ENCODE data around the gene PSTPIP2. TPM values are rescaled to one million over a fixed set of nuclear protein-coding genes. Genes with fewer than 3 reads are reported as not detected.

Gene PSTPIP2
- total RNA-seq, 2 experiments from 2014 or later = 12.6 to 12.9 TPM

DNA sequence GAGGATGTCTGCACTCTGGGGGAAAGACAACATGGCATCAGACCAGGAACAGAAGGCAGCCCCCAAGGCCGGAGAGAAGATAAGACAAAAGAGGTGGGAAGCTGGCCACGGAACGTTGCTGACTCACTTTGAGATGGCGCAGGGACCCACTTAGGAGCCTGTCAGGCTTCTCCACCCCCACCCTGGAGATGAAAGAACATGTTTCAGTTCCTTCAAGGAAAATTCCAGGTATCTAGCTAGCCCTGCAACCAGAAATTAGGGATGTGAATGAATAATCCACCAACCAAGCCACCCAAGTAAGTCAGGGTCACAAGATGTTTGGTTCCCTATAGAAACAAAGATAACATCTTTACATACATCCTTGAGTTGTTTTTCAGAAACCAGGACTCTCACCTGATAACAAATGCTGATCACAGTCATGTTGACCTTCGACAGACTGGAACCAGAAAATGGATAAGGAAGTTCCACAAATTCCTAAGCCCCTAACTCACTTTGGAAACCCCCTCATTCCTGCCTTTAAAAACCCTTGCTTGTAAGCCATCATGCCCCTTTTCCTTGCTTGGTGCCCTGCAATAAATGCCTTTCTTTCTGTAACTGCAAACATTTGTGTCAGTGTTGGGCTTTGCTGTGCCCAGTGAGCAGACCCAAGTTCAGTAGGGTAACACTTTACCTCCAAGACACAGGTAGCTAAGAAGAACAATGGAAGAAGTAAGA is 31.9 kb downstream of the PSTPIP2 start:
- Mint-ChIP-seq H3K9me3 (peaks cover 2% of the 10 kb centered on the region), H3K4me1 (peaks cover 37% of the 10 kb centered on the region), H3K27ac (no peak overlapping the region), H3K27me3 (peaks cover 2% of the 10 kb centered on the region), H3K4me3 (peak overlapping the region; percentile 18), H3K36me3 (peaks cover 15% of the 10 kb centered on the region)
- no peak for DNase-seq
- POLR2A ChIA-PET = no interaction called here
- no peak for ATAC-seq (ENCODE audit: low read depth)

DNA sequence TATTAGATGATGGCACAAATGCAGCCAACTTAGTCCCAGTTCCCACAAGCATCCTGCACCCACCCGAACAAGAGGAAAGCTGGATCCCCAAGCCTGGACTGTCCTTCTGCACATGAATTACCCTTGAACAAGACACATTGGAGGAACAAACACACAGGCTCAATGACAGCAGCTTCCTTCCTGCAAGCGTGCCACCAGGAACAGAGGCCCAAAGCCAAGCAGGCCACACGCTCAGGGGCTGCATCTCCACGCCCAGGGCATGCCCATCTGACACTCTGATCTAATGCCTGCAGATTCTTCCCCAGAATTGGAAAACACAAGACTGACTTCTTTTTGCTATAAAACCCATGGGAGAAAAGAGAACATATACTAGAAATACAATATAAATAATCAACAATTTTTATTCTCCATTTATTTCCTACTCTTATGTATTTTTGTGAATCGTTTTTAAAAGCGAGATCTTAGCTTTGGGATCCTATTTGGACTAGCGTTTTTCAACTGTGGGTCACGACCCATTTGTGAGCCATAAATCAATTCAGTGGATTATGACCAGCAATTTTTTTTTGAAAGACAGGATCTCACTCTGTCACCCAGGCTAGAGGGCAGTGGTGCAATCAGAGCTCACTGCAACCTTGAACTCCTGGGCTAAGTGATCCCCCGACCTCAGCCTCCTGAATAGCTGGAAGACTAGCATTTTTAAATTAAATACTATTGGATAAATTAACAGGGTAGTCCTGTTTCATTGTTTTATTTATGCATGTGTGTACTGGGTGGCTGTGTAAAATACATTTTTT is 34.4 kb downstream of the PSTPIP2 start:
- Mint-ChIP-seq H3K9me3 (no peaks in the 10 kb centered on the region), H3K4me1 (peaks cover 28% of the 10 kb centered on the region), H3K27me3 (peaks cover 2% of the 10 kb centered on the region), H3K4me3 (no peak overlapping the region), H3K36me3 (peaks cover 13% of the 10 kb centered on the region), H3K27ac (no peak overlapping the region)
- DNase-seq (no peak), ATAC-seq (ENCODE audit: low read depth) (no peak)
- POLR2A ChIA-PET = no interaction called here

DNA sequence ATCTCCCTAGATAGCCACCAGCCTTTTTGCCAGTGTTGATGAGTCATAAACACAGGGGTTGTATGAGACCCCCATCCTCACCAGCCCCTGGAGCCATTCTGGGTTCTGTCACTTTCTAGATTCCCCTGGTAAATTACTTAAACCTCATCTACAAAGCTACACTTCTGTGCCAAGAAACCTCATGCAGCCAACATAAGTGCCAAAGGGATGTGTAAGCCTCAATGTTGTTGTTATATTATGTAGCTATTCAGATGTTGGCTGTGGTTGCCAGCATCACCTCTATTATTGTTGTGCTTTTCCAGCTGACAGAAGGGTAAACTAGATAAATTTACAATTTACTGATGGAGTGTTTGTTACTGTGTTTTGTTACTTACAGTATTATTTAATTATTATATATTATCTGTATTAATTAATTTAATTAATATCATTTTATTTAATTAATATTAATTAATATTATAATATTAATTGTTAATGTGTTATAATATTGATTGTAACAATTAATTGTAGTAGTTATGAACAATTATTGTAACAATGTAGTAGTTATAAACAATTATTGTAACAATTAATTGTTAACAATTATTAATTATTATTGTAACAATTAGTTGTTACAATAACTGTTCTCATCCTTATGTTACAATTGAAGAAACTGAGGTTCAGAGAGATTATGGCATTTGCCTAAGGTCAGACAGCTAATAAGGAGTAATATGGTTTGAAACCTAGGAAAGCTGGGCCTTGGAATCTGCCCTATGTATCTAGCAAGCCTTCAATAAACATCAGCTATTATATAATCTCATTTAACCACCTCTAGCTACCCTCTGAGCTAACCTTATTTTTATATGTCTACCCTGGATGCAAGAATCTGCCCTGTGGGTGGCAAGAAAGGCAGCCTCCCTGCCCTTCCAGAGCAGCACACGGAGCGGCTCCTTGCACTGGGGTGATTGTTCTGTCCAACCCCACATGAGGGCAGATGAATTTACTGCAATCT is 36.1 kb downstream of the PSTPIP2 start:
- H3K27ac Mint-ChIP-seq = no peak overlapping the region
- DNase-seq = no peak
- POLR2A ChIA-PET = no interaction called here
- H3K4me3 Mint-ChIP-seq = no peak overlapping the region
- no peak for ATAC-seq (ENCODE audit: low read depth)
- H3K9me3 Mint-ChIP-seq = no peaks in the 10 kb centered on the region
- H3K27me3 Mint-ChIP-seq = peaks cover 2% of the 10 kb centered on the region
- H3K4me1 Mint-ChIP-seq = peaks cover 16% of the 10 kb centered on the region
- H3K36me3 Mint-ChIP-seq = peaks cover 15% of the 10 kb centered on the region

DNA sequence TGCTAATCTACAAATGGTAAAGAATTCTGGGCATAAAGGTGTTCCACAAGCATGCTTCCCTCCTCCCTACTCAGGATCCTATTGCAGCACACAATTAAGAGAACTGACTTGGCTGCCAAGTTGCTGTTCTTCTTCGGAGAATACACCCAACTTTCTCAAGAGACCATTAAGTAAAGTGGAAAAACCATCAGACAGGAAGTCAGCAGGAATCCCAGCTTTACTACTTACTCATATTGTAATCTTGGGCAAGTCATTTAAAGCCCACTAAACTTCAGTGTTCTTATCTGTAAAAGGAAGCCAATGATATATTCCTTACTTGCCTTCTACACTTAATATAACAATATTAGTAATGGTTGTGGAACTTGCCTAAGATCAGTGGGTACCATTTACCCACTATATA is 37.8 kb downstream of the PSTPIP2 start:
- ATAC-seq (ENCODE audit: low read depth) (no peak), DNase-seq (no peak)
- no peak overlapping the region for H3K4me3 Mint-ChIP-seq
- peaks cover under 1% of the 10 kb centered on the region for H3K27me3 Mint-ChIP-seq
- peaks cover 5% of the 10 kb centered on the region for H3K36me3 Mint-ChIP-seq
- POLR2A ChIA-PET = no interaction called here
- peaks cover 3% of the 10 kb centered on the region for H3K4me1 Mint-ChIP-seq
- H3K9me3 Mint-ChIP-seq = no peaks in the 10 kb centered on the region
- H3K27ac Mint-ChIP-seq = no peak overlapping the region

DNA sequence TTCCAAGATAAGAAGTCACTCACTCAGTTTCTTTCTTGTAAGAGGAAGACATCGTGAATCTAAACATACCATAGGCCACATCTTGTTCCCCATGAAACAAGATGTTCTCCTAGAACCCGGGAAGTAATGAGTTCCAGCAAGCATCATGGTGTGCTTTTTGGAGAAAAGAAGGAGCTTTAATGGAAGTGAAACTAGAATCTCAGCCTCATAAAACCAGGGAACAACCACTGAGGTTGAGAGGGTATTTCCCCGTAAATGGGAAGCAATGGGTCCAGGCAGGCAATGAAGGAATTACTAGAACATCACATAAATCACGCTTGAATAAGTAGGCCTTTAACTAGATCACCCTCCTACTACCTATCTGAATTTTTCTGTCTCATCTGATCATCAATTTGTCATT is 40.3 kb downstream of the PSTPIP2 start:
- ATAC-seq (ENCODE audit: low read depth) (no peak), DNase-seq (no peak)
- no peaks in the 10 kb centered on the region for H3K9me3 Mint-ChIP-seq
- POLR2A ChIA-PET = no interaction called here
- no peak overlapping the region for H3K27ac Mint-ChIP-seq
- H3K27me3 Mint-ChIP-seq = peaks cover 13% of the 10 kb centered on the region
- no peak overlapping the region for H3K4me3 Mint-ChIP-seq
- H3K36me3 Mint-ChIP-seq = peaks cover 10% of the 10 kb centered on the region
- peaks cover 9% of the 10 kb centered on the region for H3K4me1 Mint-ChIP-seq

DNA sequence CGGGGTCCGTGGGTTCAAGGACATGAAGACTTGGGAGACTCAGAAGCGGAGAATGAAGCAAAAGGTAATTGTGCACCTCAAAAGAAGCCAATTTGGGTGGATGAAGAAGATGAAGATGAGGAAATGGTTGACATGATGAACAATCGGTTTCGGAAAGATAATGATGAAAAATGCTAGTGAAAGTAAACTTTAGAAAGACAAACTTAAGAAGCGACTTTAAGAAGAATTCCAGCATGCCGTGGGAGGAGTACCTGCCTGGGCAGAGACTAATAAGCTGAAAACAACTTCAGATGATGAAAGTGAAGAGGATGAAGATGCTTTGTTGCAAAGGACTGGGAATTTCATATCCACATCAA is 43.5 kb downstream of the PSTPIP2 start:
- Mint-ChIP-seq H3K9me3 (no peaks in the 10 kb centered on the region), H3K4me1 (peaks cover 9% of the 10 kb centered on the region), H3K36me3 (peaks cover 8% of the 10 kb centered on the region), H3K27ac (peak overlapping the region; percentile 76), H3K4me3 (peak overlapping the region; percentile 90), H3K27me3 (peaks cover 15% of the 10 kb centered on the region)
- ATAC-seq (ENCODE audit: low read depth) (no peak), DNase-seq (no peak)
- POLR2A ChIA-PET = no interaction called here

DNA sequence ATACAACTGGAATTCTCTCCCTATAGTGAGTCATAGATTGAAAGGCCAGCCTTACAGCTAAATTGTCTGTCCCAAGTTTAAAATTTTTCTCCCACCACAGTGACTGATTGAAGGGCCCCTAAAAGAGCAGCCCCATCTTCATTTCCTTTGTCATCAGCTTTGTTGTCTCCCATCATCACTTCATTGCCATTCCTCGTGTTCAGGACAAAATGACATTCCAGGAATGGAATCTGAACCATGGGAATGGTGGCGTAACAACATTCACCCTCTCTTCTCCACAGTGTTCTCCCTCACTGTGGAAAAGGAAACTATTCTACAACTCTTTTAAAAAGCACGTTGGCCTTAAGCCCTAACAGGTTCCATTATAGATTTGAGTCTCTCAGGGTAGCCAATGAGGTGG is 52.1 kb downstream of the PSTPIP2 start:
- H3K27me3 Mint-ChIP-seq = peaks cover 2% of the 10 kb centered on the region
- peaks cover 2% of the 10 kb centered on the region for H3K4me1 Mint-ChIP-seq
- no peak overlapping the region for H3K27ac Mint-ChIP-seq
- DNase-seq (no peak), ATAC-seq (ENCODE audit: low read depth) (no peak)
- no peak overlapping the region for H3K4me3 Mint-ChIP-seq
- H3K36me3 Mint-ChIP-seq = peaks cover 13% of the 10 kb centered on the region
- POLR2A ChIA-PET = no interaction called here
- H3K9me3 Mint-ChIP-seq = peaks cover 2% of the 10 kb centered on the region

DNA sequence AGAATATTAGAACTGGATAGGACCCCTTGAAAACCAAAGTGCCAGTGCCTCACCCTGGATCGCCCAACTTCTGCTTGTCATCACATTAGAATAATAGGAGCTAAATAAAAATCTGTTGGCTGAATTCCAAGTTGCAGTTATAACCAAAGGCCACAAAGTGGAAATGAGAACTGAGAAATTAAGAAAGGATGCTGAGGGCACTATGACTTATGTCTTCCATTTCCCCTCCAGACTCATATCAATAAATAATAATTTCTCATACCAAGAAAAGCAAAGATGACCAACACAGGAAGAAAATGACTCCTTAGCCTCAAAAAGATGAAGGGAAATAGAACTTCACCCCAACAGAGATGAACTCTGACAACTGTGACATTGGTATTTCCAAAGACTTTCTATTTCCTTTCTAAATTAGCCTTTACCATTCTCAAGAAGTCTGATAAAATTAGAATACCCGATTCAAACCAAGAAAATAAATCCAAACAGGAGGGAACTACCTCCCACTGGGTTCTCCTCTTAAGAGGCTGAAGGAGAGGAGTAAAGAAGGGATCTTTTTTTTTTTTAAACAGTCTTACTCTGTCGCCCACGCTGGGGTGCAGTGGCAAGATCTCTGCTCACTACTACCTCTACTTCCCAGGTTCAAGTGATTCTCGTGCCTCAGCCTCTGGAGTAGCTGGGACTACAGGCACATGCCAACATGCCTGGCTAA is 58.4 kb downstream of the PSTPIP2 start:
- peaks cover 5% of the 10 kb centered on the region for H3K4me1 Mint-ChIP-seq
- POLR2A ChIA-PET = interaction anchor here (0.6 kb wide), 1 partner anchor 62 kb away, joined by 4 read pairs; no protein-coding TSS in a partner anchor
- DNase-seq (no peak), ATAC-seq (ENCODE audit: low read depth) (no peak)
- H3K27me3 Mint-ChIP-seq = no peaks in the 10 kb centered on the region
- no peaks in the 10 kb centered on the region for H3K9me3 Mint-ChIP-seq
- H3K4me3 Mint-ChIP-seq = no peak overlapping the region
- peaks cover 11% of the 10 kb centered on the region for H3K36me3 Mint-ChIP-seq
- no peak overlapping the region for H3K27ac Mint-ChIP-seq

DNA sequence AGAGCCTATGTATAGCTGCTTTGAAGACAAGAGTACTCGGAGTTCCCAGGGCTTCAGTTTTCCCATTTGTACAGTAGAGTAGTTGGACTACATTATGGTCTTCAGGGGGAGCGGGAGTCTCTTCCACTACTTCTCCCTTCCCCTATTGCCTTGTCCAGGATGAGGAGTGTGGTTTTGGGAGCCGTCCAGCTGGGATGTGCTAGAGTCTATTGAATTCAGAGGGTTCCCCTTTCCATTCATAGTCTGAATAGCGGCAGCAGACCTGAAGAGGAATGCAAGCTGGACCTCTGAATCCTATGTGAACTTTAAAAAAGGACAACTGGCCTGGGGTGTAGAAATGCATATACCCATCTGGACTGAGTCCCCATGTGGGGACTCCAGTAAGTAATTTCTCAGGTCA is 61.4 kb downstream of the PSTPIP2 start:
- H3K4me1 Mint-ChIP-seq = peaks cover 5% of the 10 kb centered on the region
- no peaks in the 10 kb centered on the region for H3K27me3 Mint-ChIP-seq
- no peak for ATAC-seq (ENCODE audit: low read depth)
- POLR2A ChIA-PET = no interaction called here
- no peak overlapping the region for H3K27ac Mint-ChIP-seq
- H3K4me3 Mint-ChIP-seq = no peak overlapping the region
- DNase-seq = no peak
- H3K36me3 Mint-ChIP-seq = peaks cover 8% of the 10 kb centered on the region
- no peaks in the 10 kb centered on the region for H3K9me3 Mint-ChIP-seq

DNA sequence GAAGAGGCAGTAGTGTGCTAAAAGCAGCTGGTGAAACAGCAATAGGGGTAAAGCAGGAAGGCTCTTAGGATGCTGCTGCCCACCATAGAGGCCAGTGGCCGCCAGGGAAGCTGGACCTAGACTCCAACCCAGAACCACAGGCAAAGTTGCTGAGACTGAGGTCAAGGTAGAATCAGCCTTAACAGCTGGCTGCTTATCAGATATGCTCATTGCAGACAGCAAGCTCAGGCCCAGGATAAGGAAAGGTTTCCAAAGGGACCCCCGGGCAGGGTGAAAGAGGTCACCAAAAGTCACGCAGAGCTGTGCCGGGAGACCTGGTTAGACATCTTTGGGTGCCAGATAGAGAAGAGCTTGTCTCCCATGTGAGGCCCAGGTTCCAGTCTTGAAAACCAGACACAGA is 62.0 kb downstream of the PSTPIP2 start:
- H3K4me3 Mint-ChIP-seq = no peak overlapping the region
- H3K9me3 Mint-ChIP-seq = no peaks in the 10 kb centered on the region
- H3K4me1 Mint-ChIP-seq = peaks cover 5% of the 10 kb centered on the region
- H3K36me3 Mint-ChIP-seq = peaks cover 6% of the 10 kb centered on the region
- POLR2A ChIA-PET = no interaction called here
- H3K27me3 Mint-ChIP-seq = no peaks in the 10 kb centered on the region
- ATAC-seq (ENCODE audit: low read depth) (no peak), DNase-seq (no peak)
- no peak overlapping the region for H3K27ac Mint-ChIP-seq

DNA sequence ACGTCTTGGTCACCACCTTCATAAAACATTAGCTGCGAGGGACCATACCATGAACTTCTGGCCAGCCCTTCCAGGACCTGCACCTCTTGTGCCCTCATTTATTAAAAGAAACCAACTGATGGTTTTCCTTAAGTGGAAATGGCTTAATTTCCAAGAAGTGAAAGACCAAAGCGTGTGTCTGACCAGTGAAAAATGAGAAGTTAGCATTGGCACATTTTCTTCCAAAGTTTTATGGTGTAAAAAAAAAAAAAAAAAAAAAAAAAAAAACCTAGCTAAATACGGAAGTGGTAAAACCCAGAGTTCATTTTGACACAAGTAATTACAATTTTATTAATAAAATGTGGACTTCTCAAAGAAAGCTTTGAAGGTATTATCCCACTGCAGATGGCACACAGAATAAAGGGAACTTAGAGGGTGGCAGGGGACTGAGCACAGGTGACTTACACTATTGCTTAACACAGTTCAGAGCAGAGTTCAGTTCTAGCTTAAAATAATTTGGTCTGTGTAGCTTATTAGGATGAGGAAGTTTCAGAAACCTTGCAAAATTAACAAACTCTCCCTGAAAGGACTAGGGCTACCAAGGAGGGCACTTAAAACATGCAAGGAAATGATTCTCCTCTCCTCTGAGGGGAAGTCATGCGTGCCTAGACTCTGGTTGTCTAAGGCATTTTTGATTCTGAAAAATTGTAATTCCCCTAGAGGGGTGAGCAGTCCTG is 62.8 kb downstream of the PSTPIP2 start:
- no peak for DNase-seq
- no peak overlapping the region for H3K4me3 Mint-ChIP-seq
- peaks cover 5% of the 10 kb centered on the region for H3K4me1 Mint-ChIP-seq
- no peaks in the 10 kb centered on the region for H3K27me3 Mint-ChIP-seq
- H3K36me3 Mint-ChIP-seq = peaks cover 6% of the 10 kb centered on the region
- no peaks in the 10 kb centered on the region for H3K9me3 Mint-ChIP-seq
- H3K27ac Mint-ChIP-seq = no peak overlapping the region
- POLR2A ChIA-PET = no interaction called here
- no peak for ATAC-seq (ENCODE audit: low read depth)

DNA sequence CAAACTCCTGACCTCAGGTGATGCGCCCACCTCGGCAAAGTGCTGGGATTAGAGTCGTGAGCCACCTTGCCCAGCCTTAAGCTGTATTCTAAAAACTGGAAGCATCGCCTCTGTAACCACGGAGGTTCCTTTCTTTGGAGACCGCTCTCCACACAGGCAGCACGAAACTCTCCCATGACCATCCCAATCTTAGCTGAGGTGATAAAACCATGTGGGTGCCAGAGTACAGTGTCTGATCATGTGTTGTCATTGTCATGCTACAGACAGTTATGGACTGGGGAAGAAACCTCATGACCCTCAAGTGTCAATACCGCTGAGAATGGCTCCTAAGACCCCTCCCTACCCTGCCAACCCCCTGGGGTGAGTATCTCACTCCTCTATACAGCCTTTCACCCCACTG is 63.5 kb downstream of the PSTPIP2 start:
- POLR2A ChIA-PET = no interaction called here
- no peaks in the 10 kb centered on the region for H3K9me3 Mint-ChIP-seq
- H3K27me3 Mint-ChIP-seq = no peaks in the 10 kb centered on the region
- DNase-seq = no peak
- peaks cover 3% of the 10 kb centered on the region for H3K4me1 Mint-ChIP-seq
- peaks cover 6% of the 10 kb centered on the region for H3K36me3 Mint-ChIP-seq
- H3K27ac Mint-ChIP-seq = no peak overlapping the region
- no peak overlapping the region for H3K4me3 Mint-ChIP-seq
- no peak for ATAC-seq (ENCODE audit: low read depth)

Measured in activated naive CD8-positive, alpha-beta T cell treated with anti-CD3 and anti-CD28 coated beads, Interleukin-2, amount 10 ng/mL, durations not matched to agents 7 days and 5 days (primary cell).